HCT116 (cell line): ENCODE data around the gene FBN3. TPM values are rescaled to one million over a fixed set of nuclear protein-coding genes. Genes with fewer than 3 reads are reported as not detected.

ENCODE experiments used
- ATAC-seq: fragments of 200-7000 bp; cut with Tn5 transposase; 2 replicates; pipeline ENCODE4 v1.9.1; 2020; ENCODE audit warnings: mild to moderate bottlenecking, moderate library complexity
- BruUV-seq: library from RNA; stranded (reverse); fragments of 400-500 nt; replicated peaks from 2 replicates; lab custom pipeline; 2021; lab: Mats Ljungman, UMichigan
- CTCF ChIA-PET: fragments of 300-600 bp; sonication (Branson Sonifier 250); formaldehyde crosslinking; loops from one replicate; lab custom pipeline; 2021; ENCODE audit warnings: antibody characterized with exemption; lab: Charles Lee
- POLR2A ChIA-PET: fragments of 300-600, 350-600 bp; sonication (Branson Sonifier 250); formaldehyde crosslinking; loops from one replicate; lab custom pipeline; 2021; ENCODE audit warnings: antibody characterized with exemption; lab: Charles Lee
- RAD21 ChIA-PET, 2 experiments: fragments of 300-600 bp; sonication (Branson Sonifier 250); formaldehyde crosslinking; loops; one replicate each; lab custom pipeline; 2023; ENCODE audit warnings: low total read pairs in 2 of 2; ENCODE audit not compliant: uncharacterized antibody in 2 of 2, unreplicated experiment in 2 of 2, low non-redundant PET in 1 of 2; lab: Charles Lee
- DNase-seq: peaks from one replicate; pipeline ENCODE4 v3.0.0-alpha.2; 2010; ENCODE audit warnings: low read depth, low spot score
- H2AFZ ChIP-seq: fragments of 200-600 bp; shearing (Covaris generic), sonication (generic); 2 replicates; pipeline ENCODE4 v1.6.1; 2017; ENCODE audit warnings: low read depth, mixed run types, mixed read lengths, antibody characterized with exemption, low read length; ENCODE audit not compliant: poor library complexity, severe bottlenecking
- H3K27ac ChIP-seq: 2 replicates; pipeline ENCODE4 v1.5.1; 2012; ENCODE audit warnings: low read depth, low read length
- H3K27me3 ChIP-seq: fragments of 200-600 bp; sonication (generic); 2 replicates; pipeline ENCODE4 v1.6.1; 2016; ENCODE audit warnings: mixed run types, low read length, mixed read lengths; ENCODE audit not compliant: insufficient read depth
- H3K36me3 ChIP-seq, 2 experiments: fragments of 200-500 bp in 1 of 2; fragments of 200-600 bp in 1 of 2; sonication (Bioruptor generic) in 1 of 2; sonication (generic) in 1 of 2; 2 replicates each; pipeline versions ENCODE4 v1.5.1 to v1.6.1; 2014 to 2016; ENCODE audit warnings: low read length in 2 of 2, inconsistent platforms in 1 of 2, mixed read lengths in 1 of 2, mixed run types in 1 of 2; ENCODE audit not compliant: insufficient read depth in 2 of 2, control insufficient read depth in 1 of 2
- H3K4me1 ChIP-seq, 2 experiments: fragments of 200-600 bp in 1 of 2; sonication (generic) in 1 of 2; 2 replicates each; pipeline versions ENCODE4 v1.5.1 to v1.6.1; 2012 to 2017; ENCODE audit warnings: low read length in 2 of 2, inconsistent platforms in 1 of 2, mild to moderate bottlenecking in 1 of 2, mixed read lengths in 1 of 2, mixed run types in 1 of 2, moderate library complexity in 1 of 2; ENCODE audit not compliant: insufficient read depth in 2 of 2, control insufficient read depth in 1 of 2
- H3K4me2 ChIP-seq: fragments of 200-600 bp; sonication (generic); 2 replicates; pipeline ENCODE4 v1.6.1; 2017; ENCODE audit warnings: mixed run types, low read length, mixed read lengths
- H3K4me3 ChIP-seq, 2 experiments: fragments of 200-600 bp in 1 of 2; sonication (generic) in 1 of 2; replicated peaks in 1 of 2; 2 replicates each; pipeline ENCODE4 v1.5.1; 2011 to 2016; ENCODE audit warnings: low read length in 2 of 2, control low read depth in 1 of 2, low read depth in 1 of 2, mild to moderate bottlenecking in 1 of 2, mixed read lengths in 1 of 2, mixed run types in 1 of 2
- H3K79me2 ChIP-seq: fragments of 200-600 bp; sonication (generic); 2 replicates; pipeline ENCODE4 v1.6.1; 2017; ENCODE audit warnings: mild to moderate bottlenecking, mixed run types, low read length, moderate library complexity, mixed read lengths; ENCODE audit not compliant: insufficient read depth
- H3K9ac ChIP-seq: fragments of 200-600 bp; sonication (generic); 2 replicates; pipeline ENCODE4 v1.6.1; 2016; ENCODE audit warnings: low read length, mixed read lengths
- H3K9me2 ChIP-seq: fragments of 200-600 bp; sonication (generic), shearing (Covaris generic); 2 replicates; pipeline ENCODE4 v1.6.1; 2017; ENCODE audit warnings: mixed run types, mild to moderate bottlenecking, moderate library complexity; ENCODE audit not compliant: insufficient read depth
- H3K9me3 ChIP-seq, 2 experiments: fragments of 200-500 bp in 1 of 2; fragments of 200-600 bp in 1 of 2; sonication (Bioruptor generic) in 1 of 2; sonication (generic) in 1 of 2; 2 replicates each; pipeline ENCODE4 v1.6.1; 2014 to 2017; ENCODE audit warnings: low read length in 2 of 2, mixed read lengths in 2 of 2, inconsistent platforms in 1 of 2, low read depth in 1 of 2, mild to moderate bottlenecking in 1 of 2, mixed run types in 1 of 2, moderate library complexity in 1 of 2; ENCODE audit not compliant: control insufficient read depth in 1 of 2, insufficient read depth in 1 of 2
- H4K20me1 ChIP-seq: fragments of 200-600 bp; sonication (generic), shearing (Covaris generic); 2 replicates; pipeline ENCODE4 v1.6.1; 2017; ENCODE audit warnings: mixed run types, mild to moderate bottlenecking, moderate library complexity; ENCODE audit not compliant: insufficient read depth
- CBX3 ChIP-seq: IDR thresholded peaks from 2 replicates; pipeline ENCODE4 v1.6.1; 2012; ENCODE audit warnings: low read depth
- CEBPB ChIP-seq: IDR thresholded peaks from 2 replicates; pipeline ENCODE4 v1.6.1; 2012; ENCODE audit warnings: low read depth
- CTCF ChIP-seq, 3 experiments: fragments of 200-600 bp in 1 of 3; sonication (generic) in 1 of 3; IDR thresholded peaks in 2 of 3; conservative IDR thresholded peaks in 1 of 3; 2 replicates each; pipeline ENCODE4 v1.5.1; 2012 to 2017; ENCODE audit warnings: low read depth in 2 of 3, low read length in 2 of 3, antibody characterized with exemption in 1 of 3, borderline replicate concordance in 1 of 3, control low read depth in 1 of 3, mild to moderate bottlenecking in 1 of 3, mixed read lengths in 1 of 3, mixed run types in 1 of 3, moderate library complexity in 1 of 3; ENCODE audit not compliant: insufficient read depth in 1 of 3
- EGR1 ChIP-seq: IDR thresholded peaks from 2 replicates; pipeline ENCODE4 v1.6.1; 2012; ENCODE audit warnings: low read depth
- ELF1 ChIP-seq: IDR thresholded peaks from 2 replicates; pipeline ENCODE4 v1.6.1; 2012; ENCODE audit warnings: low read depth, borderline replicate concordance
- EZH2phosphoT487 ChIP-seq: fragments of 200-600 bp; IDR thresholded peaks from 2 replicates; pipeline ENCODE4 v1.6.1; 2018; ENCODE audit warnings: antibody characterized with exemption, borderline replicate concordance
- FOSL1 ChIP-seq: IDR thresholded peaks from 2 replicates; pipeline ENCODE4 v1.6.1; 2012; ENCODE audit warnings: low read depth
- JUND ChIP-seq: IDR thresholded peaks from 2 replicates; pipeline ENCODE4 v1.6.1; 2012
- POLR2A ChIP-seq: IDR thresholded peaks from 2 replicates; pipeline ENCODE4 v1.7.0; 2011; ENCODE audit warnings: borderline replicate concordance; ENCODE audit not compliant: insufficient read depth, insufficient read length; ENCODE audit errors: extremely low read depth
- POLR2AphosphoS5 ChIP-seq: IDR thresholded peaks from 2 replicates; pipeline ENCODE4 v1.6.1; 2011; ENCODE audit warnings: mild to moderate bottlenecking, low read depth, low read length, moderate library complexity
- RAD21 ChIP-seq: IDR thresholded peaks from 2 replicates; pipeline ENCODE4 v1.6.1; 2012; ENCODE audit warnings: low read depth, mild to moderate bottlenecking
- SIN3A ChIP-seq: IDR thresholded peaks from 2 replicates; pipeline ENCODE4 v1.6.1; 2012; ENCODE audit warnings: low read depth
- SRF ChIP-seq: IDR thresholded peaks from 2 replicates; pipeline ENCODE4 v1.6.1; 2012; ENCODE audit warnings: low read depth
- ZFX ChIP-seq: fragments of 450-650 bp; IDR thresholded peaks from 2 replicates; pipeline ENCODE4 v1.6.1; 2017
- ZNF274 ChIP-seq: fragments of 200-500 bp; sonication (Bioruptor generic); IDR thresholded peaks from 2 replicates; pipeline ENCODE4 v1.6.1; 2014; ENCODE audit warnings: mild to moderate bottlenecking, low read depth, low read length, inconsistent platforms
- intact Hi-C: fragments of 100-400 bp; cut with micrococcal nuclease; formaldehyde crosslinking; loops from 2 replicates; pipeline ENCODE4 v1.10.0; 2022
- total RNA-seq: library from RNA; stranded (reverse); gene quantifications from one replicate; pipeline ENCODE4 v1.2.1, GENCODE V29; 2021; ENCODE audit not compliant: unreplicated experiment
- TF ChIP-seq, protein P1 (sequence below): IDR thresholded peaks from 2 replicates; pipeline ENCODE4 v1.6.1; 2012
- TF ChIP-seq, protein P2 (sequence below): IDR thresholded peaks from 2 replicates; pipeline ENCODE4 v1.6.1; 2011; ENCODE audit warnings: mild to moderate bottlenecking, low read length, moderate library complexity; ENCODE audit not compliant: insufficient replicate concordance; ENCODE audit errors: extremely low read depth
- TF ChIP-seq, protein P3 (sequence below): IDR thresholded peaks from 2 replicates; pipeline ENCODE4 v1.6.1; 2012
- TF ChIP-seq, protein P4 (sequence below): IDR thresholded peaks from 2 replicates; pipeline ENCODE4 v1.6.1; 2012; ENCODE audit warnings: low read depth

The FBN3 gene
- total RNA-seq, 1 experiment from 2014 or later = 6.6 TPM

DNA sequence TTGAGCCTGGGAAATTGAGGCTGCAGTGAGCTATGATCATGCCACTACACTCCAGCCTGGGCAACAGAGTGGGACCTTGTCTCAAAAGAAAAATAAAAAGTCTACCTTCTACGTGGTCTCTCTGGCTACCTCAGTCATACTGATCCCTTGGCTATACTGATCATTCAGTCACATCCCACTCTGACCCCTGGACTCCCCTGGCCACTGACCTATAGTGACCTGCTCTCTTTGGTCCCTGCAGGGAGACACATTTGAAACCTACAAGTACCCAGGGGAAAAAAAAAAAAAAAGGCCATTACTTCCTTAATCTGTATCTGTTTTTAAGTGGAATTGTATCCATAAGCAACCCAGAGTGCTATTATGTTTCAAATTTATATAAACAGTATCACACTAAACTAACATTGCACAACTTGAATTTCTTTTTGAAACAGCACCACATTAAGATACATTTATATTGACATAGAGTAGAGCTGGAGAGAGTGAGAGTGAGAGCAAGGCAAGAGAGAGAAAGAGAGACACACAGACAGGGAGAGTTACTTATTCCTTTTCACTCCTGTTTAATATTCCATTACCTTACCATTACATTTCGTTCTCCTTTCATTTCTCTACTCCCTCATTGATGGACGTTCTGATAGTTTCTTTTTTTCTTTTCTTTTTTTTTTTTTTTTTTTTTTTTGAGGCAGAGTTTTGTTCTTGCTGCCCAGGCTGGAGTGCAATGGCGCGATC lies 36.1 kb upstream of the FBN3 start:
- Histone ChIP-seq H3K9me2 (no peaks in the 10 kb centered on the region), H3K79me2 (no peaks in the 10 kb centered on the region), H2AFZ (no peak overlapping the region), H3K27me3 (no peaks in the 10 kb centered on the region), H3K36me3 (no peaks in the 10 kb centered on the region), H3K9ac (no peak overlapping the region), H3K4me2 (no peak overlapping the region), H3K4me3 (no peak overlapping the region), H3K4me1 (peaks cover 6 to 12% of the 10 kb centered on the region in 2 experiments), H3K9me3 (no peaks in the 10 kb centered on the region), H3K27ac (no peak overlapping the region), H4K20me1 (no peaks in the 10 kb centered on the region)
- DNase-seq (no peak), ATAC-seq (no peak)
- intact Hi-C loops = no loop called here
- TF ChIP-seq, protein P1, sequence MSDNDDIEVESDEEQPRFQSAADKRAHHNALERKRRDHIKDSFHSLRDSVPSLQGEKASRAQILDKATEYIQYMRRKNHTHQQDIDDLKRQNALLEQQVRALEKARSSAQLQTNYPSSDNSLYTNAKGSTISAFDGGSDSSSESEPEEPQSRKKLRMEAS = no peak
- TF ChIP-seq POLR2AphosphoS5 (no peak), SRF (no peak), FOSL1 (no peak), JUND (no peak), RAD21 (no peak), CBX3 (no peak), ZNF274 (no peak), ELF1 (no peak), CEBPB (no peak), ZFX (no peak), CTCF (IDR thresholded peaks at IDR 0.05 in 2 of 3, conservative IDR thresholded peaks at IDR 0.05 in 1 of 3; ENCODE audit: borderline replicate concordance in 1 of 3, insufficient read depth in 1 of 3, low read depth in 2 of 3, low read length in 2 of 3) (no peak), EGR1 (no peak), EZH2phosphoT487 (no peak), POLR2A (no peak), SIN3A (no peak)
- TF ChIP-seq, protein P2, sequence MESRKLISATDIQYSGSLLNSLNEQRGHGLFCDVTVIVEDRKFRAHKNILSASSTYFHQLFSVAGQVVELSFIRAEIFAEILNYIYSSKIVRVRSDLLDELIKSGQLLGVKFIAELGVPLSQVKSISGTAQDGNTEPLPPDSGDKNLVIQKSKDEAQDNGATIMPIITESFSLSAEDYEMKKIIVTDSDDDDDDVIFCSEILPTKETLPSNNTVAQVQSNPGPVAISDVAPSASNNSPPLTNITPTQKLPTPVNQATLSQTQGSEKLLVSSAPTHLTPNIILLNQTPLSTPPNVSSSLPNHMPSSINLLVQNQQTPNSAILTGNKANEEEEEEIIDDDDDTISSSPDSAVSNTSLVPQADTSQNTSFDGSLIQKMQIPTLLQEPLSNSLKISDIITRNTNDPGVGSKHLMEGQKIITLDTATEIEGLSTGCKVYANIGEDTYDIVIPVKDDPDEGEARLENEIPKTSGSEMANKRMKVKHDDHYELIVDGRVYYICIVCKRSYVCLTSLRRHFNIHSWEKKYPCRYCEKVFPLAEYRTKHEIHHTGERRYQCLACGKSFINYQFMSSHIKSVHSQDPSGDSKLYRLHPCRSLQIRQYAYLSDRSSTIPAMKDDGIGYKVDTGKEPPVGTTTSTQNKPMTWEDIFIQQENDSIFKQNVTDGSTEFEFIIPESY = no peak
- TF ChIP-seq, protein P3, sequence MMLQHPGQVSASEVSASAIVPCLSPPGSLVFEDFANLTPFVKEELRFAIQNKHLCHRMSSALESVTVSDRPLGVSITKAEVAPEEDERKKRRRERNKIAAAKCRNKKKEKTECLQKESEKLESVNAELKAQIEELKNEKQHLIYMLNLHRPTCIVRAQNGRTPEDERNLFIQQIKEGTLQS = no peak
- TF ChIP-seq, protein P4, sequence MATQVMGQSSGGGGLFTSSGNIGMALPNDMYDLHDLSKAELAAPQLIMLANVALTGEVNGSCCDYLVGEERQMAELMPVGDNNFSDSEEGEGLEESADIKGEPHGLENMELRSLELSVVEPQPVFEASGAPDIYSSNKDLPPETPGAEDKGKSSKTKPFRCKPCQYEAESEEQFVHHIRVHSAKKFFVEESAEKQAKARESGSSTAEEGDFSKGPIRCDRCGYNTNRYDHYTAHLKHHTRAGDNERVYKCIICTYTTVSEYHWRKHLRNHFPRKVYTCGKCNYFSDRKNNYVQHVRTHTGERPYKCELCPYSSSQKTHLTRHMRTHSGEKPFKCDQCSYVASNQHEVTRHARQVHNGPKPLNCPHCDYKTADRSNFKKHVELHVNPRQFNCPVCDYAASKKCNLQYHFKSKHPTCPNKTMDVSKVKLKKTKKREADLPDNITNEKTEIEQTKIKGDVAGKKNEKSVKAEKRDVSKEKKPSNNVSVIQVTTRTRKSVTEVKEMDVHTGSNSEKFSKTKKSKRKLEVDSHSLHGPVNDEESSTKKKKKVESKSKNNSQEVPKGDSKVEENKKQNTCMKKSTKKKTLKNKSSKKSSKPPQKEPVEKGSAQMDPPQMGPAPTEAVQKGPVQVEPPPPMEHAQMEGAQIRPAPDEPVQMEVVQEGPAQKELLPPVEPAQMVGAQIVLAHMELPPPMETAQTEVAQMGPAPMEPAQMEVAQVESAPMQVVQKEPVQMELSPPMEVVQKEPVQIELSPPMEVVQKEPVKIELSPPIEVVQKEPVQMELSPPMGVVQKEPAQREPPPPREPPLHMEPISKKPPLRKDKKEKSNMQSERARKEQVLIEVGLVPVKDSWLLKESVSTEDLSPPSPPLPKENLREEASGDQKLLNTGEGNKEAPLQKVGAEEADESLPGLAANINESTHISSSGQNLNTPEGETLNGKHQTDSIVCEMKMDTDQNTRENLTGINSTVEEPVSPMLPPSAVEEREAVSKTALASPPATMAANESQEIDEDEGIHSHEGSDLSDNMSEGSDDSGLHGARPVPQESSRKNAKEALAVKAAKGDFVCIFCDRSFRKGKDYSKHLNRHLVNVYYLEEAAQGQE = no peak
- ChIA-PET CTCF (no interaction called here), POLR2A (no interaction called here), RAD21 (no interaction called here)
- no TSS peak for BruUV-seq
